ENCODE measurements around the gene ZNF217.
"Not testable (repeated sequence)": the region's sequence is repeated elsewhere in the genome, so short reads cannot be mapped to it uniquely, and the experiment has no call there.

ZNF217 gene

GRCh38 chr20:53597030-53597482 is 3.4 kb upstream of the ZNF217 start:
- DNase-seq: no peak

GRCh38 chr20:53596189-53597001 is 2.8 kb upstream of the ZNF217 start:
- peak; percentile 30 for DNase-seq

GRCh38 chr20:53595742-53596141 is 2.1 kb upstream of the ZNF217 start:
- not testable (repeated sequence) for DNase-seq

GRCh38 chr20:53595018-53595378 is 1.4 kb upstream of the ZNF217 start:
- DNase-seq: no peak

GRCh38 chr20:53594068-53595017 is 704 bp upstream of the ZNF217 start:
- DNase-seq: peak; percentile 97

- DNase-seq: no peak
Observed at GRCh38 chr20:53592992-53593465, 610 bp downstream of the ZNF217 start.

GRCh38 chr20:53592454-53592991 is 1.1 kb downstream of the ZNF217 start:
- peak; percentile 71 for DNase-seq

GRCh38 chr20:53591941-53592441 is 1.6 kb downstream of the ZNF217 start:
- DNase-seq: not testable (repeated sequence)

- not testable (repeated sequence) for DNase-seq
Observed at GRCh38 chr20:53591206-53591741, 2.4 kb downstream of the ZNF217 start.

GRCh38 chr20:53590608-53591007 is 3.0 kb downstream of the ZNF217 start:
- not testable (repeated sequence) for DNase-seq

GRCh38 chr20:53590122-53590521 is 3.5 kb downstream of the ZNF217 start:
- DNase-seq: not testable (repeated sequence)

GRCh38 chr20:53589321-53590065 is 4.1 kb downstream of the ZNF217 start:
- not testable (repeated sequence) for DNase-seq

- not testable (repeated sequence) for DNase-seq
Observed at GRCh38 chr20:53587157-53587703, 6.4 kb downstream of the ZNF217 start.

- no peak for DNase-seq
Observed at GRCh38 chr20:53586640-53587039, 7.0 kb downstream of the ZNF217 start.

- DNase-seq: not testable (repeated sequence)
Observed at GRCh38 chr20:53585910-53586309, 7.7 kb downstream of the ZNF217 start.

GRCh38 chr20:53585004-53585569 is 8.6 kb downstream of the ZNF217 start:
- not testable (repeated sequence) for DNase-seq

GRCh38 chr20:53584550-53584913 is 9.1 kb downstream of the ZNF217 start:
- DNase-seq: not testable (repeated sequence)

- not testable (repeated sequence) for DNase-seq
Observed at GRCh38 chr20:53583660-53584549, 9.7 kb downstream of the ZNF217 start.

GRCh38 chr20:53582574-53583351 is 10.9 kb downstream of the ZNF217 start:
- DNase-seq: peak; percentile 64
